Keratinocyte (primary cell): Measurements from ENCODE around the gene INAFM1. TPM values are rescaled to one million over a fixed set of nuclear protein-coding genes. Genes with fewer than 3 reads are reported as not detected.

Source experiments
- DNase-seq: peaks from one replicate; pipeline ENCODE4 v3.0.0-alpha.2; 2011; ENCODE audit warnings: low read depth, missing footprints, low spot score
- FAIRE-seq: peaks from 2 replicates; lab custom pipeline; 2011; peaks lifted over from hg19 to GRCh38; lab: Jason Lieb, UNC
- H2AFZ ChIP-seq: 2 replicates; pipeline ENCODE4 v1.6.0; 2012; ENCODE audit warnings: low read length, control low read depth, inconsistent platforms; ENCODE audit not compliant: control insufficient read depth
- H3K27ac ChIP-seq: 2 replicates; pipeline ENCODE4 v1.5.1; 2011; ENCODE audit warnings: low read length; ENCODE audit not compliant: control insufficient read depth, insufficient read depth
- H3K27me3 ChIP-seq: 3 replicates; pipeline ENCODE4 v1.6.0; 2011; ENCODE audit warnings: low read length; ENCODE audit not compliant: control insufficient read depth, insufficient read depth; ENCODE audit errors: extremely low read depth
- H3K36me3 ChIP-seq, 2 experiments: 2 replicates in 1 of 2; 3 replicates in 1 of 2; pipeline ENCODE4 v1.5.1; 2011; ENCODE audit warnings: low read length in 2 of 2, mild to moderate bottlenecking in 1 of 2; ENCODE audit not compliant: control insufficient read depth in 2 of 2, insufficient read depth in 2 of 2; ENCODE audit errors: extremely low read depth in 1 of 2
- H3K4me1 ChIP-seq: 3 replicates; pipeline ENCODE4 v1.5.1; 2011; ENCODE audit warnings: low read length; ENCODE audit not compliant: control insufficient read depth, insufficient read depth; ENCODE audit errors: extremely low read depth
- H3K4me2 ChIP-seq: 3 replicates; pipeline ENCODE4 v1.6.0; 2011; ENCODE audit warnings: low read depth, low read length; ENCODE audit not compliant: control insufficient read depth, insufficient read depth; ENCODE audit errors: extremely low read depth
- H3K4me3 ChIP-seq, 3 experiments: fragments of 200-600 bp in 1 of 3; sonication (generic) in 1 of 3; 2 replicates in 2 of 3; 3 replicates in 1 of 3; pipeline ENCODE4 v1.5.1; 2011 to 2016; ENCODE audit warnings: low read length in 3 of 3, mild to moderate bottlenecking in 3 of 3, control low read depth in 2 of 3, inconsistent platforms in 1 of 3, low read depth in 1 of 3, mixed read lengths in 1 of 3, mixed run types in 1 of 3, moderate library complexity in 1 of 3; ENCODE audit not compliant: control insufficient read depth in 2 of 3, insufficient read depth in 2 of 3; ENCODE audit errors: extremely low read depth in 1 of 3
- H3K79me2 ChIP-seq: 2 replicates; pipeline ENCODE4 v1.6.0; 2012; ENCODE audit warnings: low read length; ENCODE audit not compliant: control insufficient read depth, insufficient read depth
- H3K9ac ChIP-seq: 3 replicates; pipeline ENCODE4 v1.6.0; 2011; ENCODE audit warnings: low read length; ENCODE audit not compliant: control insufficient read depth, insufficient read depth; ENCODE audit errors: extremely low read depth
- H3K9me1 ChIP-seq: 3 replicates; pipeline ENCODE4 v1.6.0; 2011; ENCODE audit warnings: low read length; ENCODE audit not compliant: control insufficient read depth, insufficient read depth; ENCODE audit errors: extremely low read depth
- H3K9me3 ChIP-seq: 2 replicates; pipeline ENCODE4 v1.5.1; 2012; ENCODE audit warnings: low read depth, low read length; ENCODE audit not compliant: control insufficient read depth
- H4K20me1 ChIP-seq: 3 replicates; pipeline ENCODE4 v1.6.0; 2011; ENCODE audit warnings: low read length; ENCODE audit not compliant: control insufficient read depth, insufficient read depth; ENCODE audit errors: extremely low read depth
- CTCF ChIP-seq, 3 experiments: IDR thresholded peaks in 1 of 3; conservative IDR thresholded peaks in 1 of 3; optimal IDR thresholded peaks in 1 of 3; 2 replicates in 2 of 3; 3 replicates in 1 of 3; pipeline versions ENCODE3 to v1.5.1; 2011; ENCODE audit warnings: low read length in 3 of 3, mild to moderate bottlenecking in 3 of 3, moderate library complexity in 2 of 3, control low read depth in 1 of 3, inconsistent platforms in 1 of 3; ENCODE audit not compliant: insufficient read depth in 2 of 3; ENCODE audit errors: extremely low read depth in 1 of 3
- EZH2 ChIP-seq: IDR thresholded peaks from one replicate; pipeline ENCODE4 v1.6.1; 2012; ENCODE audit warnings: inconsistent platforms, mild to moderate bottlenecking, low read length, moderate library complexity
- dilution Hi-C: fragments of 300-500 bp; cut with MboI; formaldehyde crosslinking; loops from one replicate; pipeline ENCODE4 v1.7.0; 2020; ENCODE audit warnings: low sequenced_read_pairs; ENCODE audit not compliant: extremely low pct_ligation_motif_present
- polyA plus RNA-seq, 5 experiments: library from polyadenylated mRNA; depleted of rRNA in 3 of 5; stranded (reverse) in 3 of 5; stranded (forward) in 1 of 5; unstranded in 1 of 5; fragments of >200 nt; gene quantifications; 1 replicate in 1 of 5; 2 replicates in 3 of 5; 3 replicates in 1 of 5; pipeline versions ENCODE4 v1.2.1 to v1.2.3, GENCODE V29; 2011 to 2012; ENCODE audit warnings: missing spikeins in 2 of 5, low read depth in 1 of 5, low replicate concordance in 1 of 5

Gene INAFM1
- polyA plus RNA-seq, 1 donor (not counting 4 experiments of a cell fraction or from before 2014, with no cell fraction given), result 0.35 TPM

GRCh38 chr19:47310323-47310722, 35.6 kb downstream of the INAFM1 start:
- FAIRE-seq (no peak), DNase-seq (no peak)
- dilution Hi-C loops, result no loop called here
- H3K36me3 ChIP-seq, result no peaks in the 10 kb centered on the region
- no peaks in the 10 kb centered on the region for H3K9me1 ChIP-seq
- no peak overlapping the region for H3K9ac ChIP-seq
- no peaks in the 10 kb centered on the region for H3K9me3 ChIP-seq
- H3K4me2 ChIP-seq, result no peak overlapping the region
- H3K27ac ChIP-seq, result no peak overlapping the region
- peaks cover 3% of the 10 kb centered on the region for H3K4me1 ChIP-seq
- no peak overlapping the region for H2AFZ ChIP-seq
- TF ChIP-seq EZH2 (no peak), CTCF (optimal IDR thresholded peaks at IDR 0.05 in 1 of 3, IDR thresholded peaks at IDR 0.05 in 1 of 3, conservative IDR thresholded peaks at IDR 0.05 in 1 of 3; ENCODE audit: extremely low read depth in 1 of 3, insufficient read depth in 2 of 3, low read length in 3 of 3) (no peak)
- H4K20me1 ChIP-seq, result no peaks in the 10 kb centered on the region
- H3K27me3 ChIP-seq, result peaks cover 3% of the 10 kb centered on the region
- no peak overlapping the region for H3K4me3 ChIP-seq
- H3K79me2 ChIP-seq, result no peaks in the 10 kb centered on the region

- dilution Hi-C loops, result no loop called here
- no peak overlapping the region for H3K4me3 ChIP-seq
- no peaks in the 10 kb centered on the region for H3K79me2 ChIP-seq
- no peaks in the 10 kb centered on the region for H3K9me3 ChIP-seq
- no peak for FAIRE-seq
- no peak for TF ChIP-seq EZH2
- TF ChIP-seq CTCF (optimal IDR thresholded peaks at IDR 0.05 in 1 of 3, IDR thresholded peaks at IDR 0.05 in 1 of 3, conservative IDR thresholded peaks at IDR 0.05 in 1 of 3; ENCODE audit: extremely low read depth in 1 of 3, insufficient read depth in 2 of 3, low read length in 3 of 3), result no peak
- peaks cover 3% of the 10 kb centered on the region for H3K4me1 ChIP-seq
- H3K9me1 ChIP-seq, result no peaks in the 10 kb centered on the region
- H3K27me3 ChIP-seq, result peaks cover 3% of the 10 kb centered on the region
- no peak overlapping the region for H3K27ac ChIP-seq
- no peak for DNase-seq
- H4K20me1 ChIP-seq, result no peaks in the 10 kb centered on the region
- H3K9ac ChIP-seq, result no peak overlapping the region
- no peak overlapping the region for H2AFZ ChIP-seq
- no peak overlapping the region for H3K4me2 ChIP-seq
- no peaks in the 10 kb centered on the region for H3K36me3 ChIP-seq
Measured at GRCh38 chr19:47310819-47311218, 36.1 kb downstream of the INAFM1 start.
